Ishikawa (cell line): ENCODE measurements around the gene TRAPPC1.
A peak's percentile ranks its signal among the peaks of the same experiment; 100 is the strongest.

ENCODE experiments used
- CEBPB ChIP-seq: IDR thresholded peaks from 2 replicates; pipeline ENCODE4 v1.6.1; 2012
- CREB1 ChIP-seq: IDR thresholded peaks from 2 replicates; pipeline ENCODE4 v1.6.1; 2012; ENCODE audit warnings: low read depth
- EGR1 ChIP-seq: IDR thresholded peaks from 2 replicates; pipeline ENCODE4 v1.6.1; 2012
- EP300 ChIP-seq: IDR thresholded peaks from 2 replicates; pipeline ENCODE4 v1.6.1; 2012; ENCODE audit warnings: borderline replicate concordance
- FOXM1 ChIP-seq: IDR thresholded peaks from 2 replicates; pipeline ENCODE4 v1.6.1; 2012; ENCODE audit warnings: low read depth, borderline replicate concordance
- MAX ChIP-seq: IDR thresholded peaks from 2 replicates; pipeline ENCODE4 v1.6.1; 2012
- NFIC ChIP-seq: IDR thresholded peaks from 2 replicates; pipeline ENCODE4 v1.6.1; 2012
- RAD21 ChIP-seq: IDR thresholded peaks from 2 replicates; pipeline ENCODE4 v1.6.1; 2012; ENCODE audit warnings: low read depth
- REST ChIP-seq: IDR thresholded peaks from 2 replicates; pipeline ENCODE4 v1.6.1; 2012; ENCODE audit warnings: low read depth, mild to moderate bottlenecking
- TAF1 ChIP-seq: IDR thresholded peaks from 2 replicates; pipeline ENCODE4 v1.6.1; 2012; ENCODE audit warnings: low read depth, mild to moderate bottlenecking
- TCF12 ChIP-seq: IDR thresholded peaks from 2 replicates; pipeline ENCODE4 v1.6.1; 2012; ENCODE audit warnings: low read depth
- TEAD4 ChIP-seq: IDR thresholded peaks from 2 replicates; pipeline ENCODE4 v1.6.1; 2012
- USF1 ChIP-seq: IDR thresholded peaks from 2 replicates; pipeline ENCODE4 v1.6.1; 2012
- YY1 ChIP-seq: IDR thresholded peaks from 2 replicates; pipeline ENCODE4 v1.6.1; 2012; ENCODE audit warnings: low read depth
- ZBTB7A ChIP-seq: IDR thresholded peaks from 2 replicates; pipeline ENCODE4 v1.6.1; 2012; ENCODE audit warnings: low read depth

Gene TRAPPC1

GRCh38 chr17:7922269-7922844, 9.4 kb downstream of the TRAPPC1 start:
- TF ChIP-seq FOXM1 (no peak), TEAD4 (no peak), REST (no peak), USF1 (no peak), CEBPB (no peak), MAX (no peak), ZBTB7A (no peak), EP300 (no peak), CREB1 (no peak), TAF1 (no peak), EGR1 (no peak)

GRCh38 chr17:7916808-7917207, 14.9 kb downstream of the TRAPPC1 start:
- TF ChIP-seq NFIC (no peak), MAX (no peak), EP300 (no peak), TAF1 (no peak), FOXM1 (no peak), TEAD4 (no peak), REST (no peak), YY1 (no peak), CEBPB (no peak)

- TF ChIP-seq EP300 (no peak), CREB1 (no peak), CEBPB (no peak), ZBTB7A (peak; percentile 32; the same call in 1 of the 2 replicates), EGR1 (peak; percentile 80; the same call in 1 of the 2 replicates)
These were observed 15.4 kb downstream of the TRAPPC1 start for GRCh38 chr17:7916385-7916682.

GRCh38 chr17:7915611-7916384, 15.9 kb downstream of the TRAPPC1 start, which contains the start of gene RNF227:
Gene RNF227, minus strand, starts transcription at chr17:7916289. Its CDS starts 94 bp downstream, at chr17:7916195.
- TF ChIP-seq TAF1 (no peak), YY1 (0 out of 2 replicates have a peak, but pooled peaks have one; percentile 31), TCF12 (0 out of 2 replicates have a peak, but pooled peaks have one; percentile 21), TEAD4 (peak; percentile 46; the same call in 1 of the 2 replicates), FOXM1 (no peak), MAX (peak; percentile 98), EP300 (no peak), USF1 (peak; percentile 97), ZBTB7A (no peak), NFIC (peak; percentile 74), REST (no peak), CEBPB (no peak), CREB1 (no peak), EGR1 (peak; percentile 21; the same call in 1 of the 2 replicates), RAD21 (no peak)
